ENCODE results near the gene C9orf50.

C9orf50 gene

GRCh38 chr9:129667850-129668249, 46.9 kb upstream of the C9orf50 start:
- Histone ChIP-seq H3K36me3 (replicated peaks; ENCODE audit: insufficient read depth, low read length) (no peaks in the 10 kb centered on the region), H3K4me3 (ENCODE audit: low read length) (no peak overlapping the region), H2AFZ (ENCODE audit: low read length) (no peak overlapping the region), H4K20me1 (ENCODE audit: insufficient read depth, low read length) (no peaks in the 10 kb centered on the region), H3K9me3 (replicated peaks; ENCODE audit: insufficient read depth, low read length) (no peaks in the 10 kb centered on the region), H3K4me2 (ENCODE audit: low read depth, low read length) (no peak overlapping the region), H3K4me1 (ENCODE audit: low read length) (no peaks in the 10 kb centered on the region), H3K27me3 (replicated peaks; ENCODE audit: insufficient read depth, low read length) (peaks cover 64% of the 10 kb centered on the region), H3K9me2 (replicated peaks; ENCODE audit: insufficient read depth, low read length) (no peaks in the 10 kb centered on the region), H3F3A (ENCODE audit: insufficient read depth, low read length) (no peaks in the 10 kb centered on the region), H3K9ac (ENCODE audit: low read length) (no peak overlapping the region), H3K27ac (ENCODE audit: low read length) (no peak overlapping the region), H3K79me2 (ENCODE audit: low read length) (no peaks in the 10 kb centered on the region)
- no peak for DNase-seq
- no peak for TF ChIP-seq EZH2 (optimal IDR thresholded peaks at IDR 0.05; ENCODE audit: low read depth, low read length)
- no peak for TF ChIP-seq EZH2phosphoT487 (IDR thresholded peaks at IDR 0.05; ENCODE audit: low read length)
- TF ChIP-seq CTCF (IDR thresholded peaks at IDR 0.05; ENCODE audit: low read length): no peak

GRCh38 chr9:129667378-129667777, 46.5 kb upstream of the C9orf50 start:
- H4K20me1 ChIP-seq (ENCODE audit: insufficient read depth, low read length): no peaks in the 10 kb centered on the region
- H3K27ac ChIP-seq (ENCODE audit: low read length): no peak overlapping the region
- H3K4me2 ChIP-seq (ENCODE audit: low read depth, low read length): no peak overlapping the region
- no peaks in the 10 kb centered on the region for H3K9me2 ChIP-seq (replicated peaks; ENCODE audit: insufficient read depth, low read length)
- H3K9ac ChIP-seq (ENCODE audit: low read length): no peak overlapping the region
- H3K4me1 ChIP-seq (ENCODE audit: low read length): no peaks in the 10 kb centered on the region
- no peak overlapping the region for H3K4me3 ChIP-seq (ENCODE audit: low read length)
- no peaks in the 10 kb centered on the region for H3K9me3 ChIP-seq (replicated peaks; ENCODE audit: insufficient read depth, low read length)
- H3K79me2 ChIP-seq (ENCODE audit: low read length): no peaks in the 10 kb centered on the region
- DNase-seq: no peak
- H3K27me3 ChIP-seq (replicated peaks; ENCODE audit: insufficient read depth, low read length): peaks cover 64% of the 10 kb centered on the region
- no peak overlapping the region for H2AFZ ChIP-seq (ENCODE audit: low read length)
- H3F3A ChIP-seq (ENCODE audit: insufficient read depth, low read length): no peaks in the 10 kb centered on the region
- TF ChIP-seq EZH2phosphoT487 (IDR thresholded peaks at IDR 0.05; ENCODE audit: low read length) (no peak), EZH2 (optimal IDR thresholded peaks at IDR 0.05; ENCODE audit: low read depth, low read length) (no peak), CTCF (IDR thresholded peaks at IDR 0.05; ENCODE audit: low read length) (no peak)
- no peaks in the 10 kb centered on the region for H3K36me3 ChIP-seq (replicated peaks; ENCODE audit: insufficient read depth, low read length)

GRCh38 chr9:129666575-129666974, 45.7 kb upstream of the C9orf50 start:
- DNase-seq: no peak

More at GRCh38 chr9:129666575-129666974, 45.7 kb upstream of the C9orf50 start:
- no peak overlapping the region for H3K4me3 ChIP-seq (ENCODE audit: low read length)
- TF ChIP-seq EZH2phosphoT487 (IDR thresholded peaks at IDR 0.05; ENCODE audit: low read length): no peak
- TF ChIP-seq CTCF (IDR thresholded peaks at IDR 0.05; ENCODE audit: low read length): no peak
- no peak for TF ChIP-seq EZH2 (optimal IDR thresholded peaks at IDR 0.05; ENCODE audit: low read depth, low read length)
- peaks cover 60% of the 10 kb centered on the region for H3K27me3 ChIP-seq (replicated peaks; ENCODE audit: insufficient read depth, low read length)
- H4K20me1 ChIP-seq (ENCODE audit: insufficient read depth, low read length): no peaks in the 10 kb centered on the region
- no peaks in the 10 kb centered on the region for H3K36me3 ChIP-seq (replicated peaks; ENCODE audit: insufficient read depth, low read length)
- H2AFZ ChIP-seq (ENCODE audit: low read length): no peak overlapping the region
- H3K79me2 ChIP-seq (ENCODE audit: low read length): no peaks in the 10 kb centered on the region
- no peak overlapping the region for H3K27ac ChIP-seq (ENCODE audit: low read length)
- no peaks in the 10 kb centered on the region for H3F3A ChIP-seq (ENCODE audit: insufficient read depth, low read length)
- H3K9me3 ChIP-seq (replicated peaks; ENCODE audit: insufficient read depth, low read length): no peaks in the 10 kb centered on the region
- H3K9me2 ChIP-seq (replicated peaks; ENCODE audit: insufficient read depth, low read length): no peaks in the 10 kb centered on the region
- H3K4me1 ChIP-seq (ENCODE audit: low read length): no peaks in the 10 kb centered on the region
- H3K4me2 ChIP-seq (ENCODE audit: low read depth, low read length): no peak overlapping the region
- H3K9ac ChIP-seq (ENCODE audit: low read length): no peak overlapping the region
